Gastroesophageal sphincter (tissue), 3 donors: ENCODE results near the gene BTBD9.

ENCODE experiments used
- POLR2A ChIP-seq, 2 donors: fragments of 450-650 bp; IDR thresholded peaks; one replicate each; pipeline ENCODE4 v1.6.1; 2017; ENCODE audit warnings: antibody characterized with exemption in 2 of 2, mild to moderate bottlenecking in 2 of 2, moderate library complexity in 1 of 2
- POLR2AphosphoS5 ChIP-seq: sonication (generic); formaldehyde crosslinking; IDR thresholded peaks from one replicate; pipeline ENCODE4 v1.6.1; 2017; ENCODE audit warnings: antibody characterized with exemption
- TF ChIP-seq, protein P1 (sequence below), 4 experiments: fragments of 200-600 bp in 2 of 4; fragments of 450-650 bp in 2 of 4; sonication (generic) in 1 of 4; IDR thresholded peaks; one replicate each; pipeline ENCODE4 v1.5.1; 2017 to 2019; ENCODE audit warnings: antibody characterized with exemption in 4 of 4, mild to moderate bottlenecking in 2 of 4, moderate library complexity in 2 of 4

DNA sequence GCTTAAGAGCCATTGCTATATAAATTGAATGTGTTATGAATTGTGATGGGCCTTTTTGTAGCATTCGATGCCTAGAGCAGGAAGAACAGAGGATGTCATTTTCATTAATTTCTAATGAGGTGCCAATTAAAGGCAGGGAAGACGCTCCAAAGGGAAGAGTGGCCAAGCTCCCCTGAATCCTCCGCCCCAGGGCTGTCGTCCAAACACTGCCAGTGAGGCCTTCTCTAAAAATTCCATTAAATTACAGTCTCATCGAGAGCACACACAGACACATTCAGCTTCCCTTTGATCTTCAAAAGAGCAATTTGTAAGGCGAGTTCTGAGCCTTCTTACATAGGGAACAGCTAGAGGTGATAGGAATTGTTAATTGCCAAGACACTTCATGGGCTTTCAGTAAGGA, 520.2 kb downstream of the BTBD9 start:
- TF ChIP-seq, protein P1, sequence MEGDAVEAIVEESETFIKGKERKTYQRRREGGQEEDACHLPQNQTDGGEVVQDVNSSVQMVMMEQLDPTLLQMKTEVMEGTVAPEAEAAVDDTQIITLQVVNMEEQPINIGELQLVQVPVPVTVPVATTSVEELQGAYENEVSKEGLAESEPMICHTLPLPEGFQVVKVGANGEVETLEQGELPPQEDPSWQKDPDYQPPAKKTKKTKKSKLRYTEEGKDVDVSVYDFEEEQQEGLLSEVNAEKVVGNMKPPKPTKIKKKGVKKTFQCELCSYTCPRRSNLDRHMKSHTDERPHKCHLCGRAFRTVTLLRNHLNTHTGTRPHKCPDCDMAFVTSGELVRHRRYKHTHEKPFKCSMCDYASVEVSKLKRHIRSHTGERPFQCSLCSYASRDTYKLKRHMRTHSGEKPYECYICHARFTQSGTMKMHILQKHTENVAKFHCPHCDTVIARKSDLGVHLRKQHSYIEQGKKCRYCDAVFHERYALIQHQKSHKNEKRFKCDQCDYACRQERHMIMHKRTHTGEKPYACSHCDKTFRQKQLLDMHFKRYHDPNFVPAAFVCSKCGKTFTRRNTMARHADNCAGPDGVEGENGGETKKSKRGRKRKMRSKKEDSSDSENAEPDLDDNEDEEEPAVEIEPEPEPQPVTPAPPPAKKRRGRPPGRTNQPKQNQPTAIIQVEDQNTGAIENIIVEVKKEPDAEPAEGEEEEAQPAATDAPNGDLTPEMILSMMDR (IDR thresholded peaks at IDR 0.05): no peak
- TF ChIP-seq POLR2A (IDR thresholded peaks at IDR 0.05) (no peak), POLR2AphosphoS5 (no peak)
